HG03354 (cell line): ENCODE results near the gene CARD16.

Experiments
- ATAC-seq: cut with Tn5 transposase; IDR thresholded peaks from one replicate; pipeline ENCODE4 v1.9.1; 2021; ENCODE audit warnings: mild to moderate bottlenecking; ENCODE audit not compliant: unreplicated experiment, poor library complexity, severe bottlenecking

CARD16 gene

GRCh38 chr11:105000797-105001196 lies 44.3 kb downstream of the CARD16 start:
- ATAC-seq, result peak; percentile 84

- peak; percentile 46 for ATAC-seq
Observed at GRCh38 chr11:105000167-105000566, 45.0 kb downstream of the CARD16 start.

GRCh38 chr11:104999721-105000120 lies 45.4 kb downstream of the CARD16 start:
- no peak for ATAC-seq

GRCh38 chr11:104997288-104997687 lies 47.8 kb downstream of the CARD16 start:
- no peak for ATAC-seq

- ATAC-seq, result no peak
Observed at GRCh38 chr11:104995001-104995408, 50.1 kb downstream of the CARD16 start.

- ATAC-seq, result no peak
Observed at GRCh38 chr11:104992781-104993180, 52.4 kb downstream of the CARD16 start.

GRCh38 chr11:104991994-104992393 lies 53.1 kb downstream of the CARD16 start:
- no peak for ATAC-seq
